Stimulated activated CD4-positive, alpha-beta T cell treated with anti-CD3 and anti-CD28 coated beads, Interleukin-4, amount 100 ng/mL, for 1 hour (primary cell): ENCODE measurements around the gene TMEM200A.
A peak's percentile ranks its signal among the peaks of the same experiment; 100 is the strongest.
"Not testable (repeated sequence)": the region's sequence is repeated elsewhere in the genome, so short reads cannot be mapped to it uniquely, and the experiment has no call there.

Experiments used
- DNase-seq: peaks from one replicate; pipeline ENCODE4 v3.0.0-alpha.2; 2020

Gene TMEM200A

GRCh38 chr6:130365166-130366106, at the start of gene TMEM200A:
Gene TMEM200A, plus strand, starts transcription at chr6:130366017. Its CDS starts 74,406 bp downstream, at chr6:130440423.
- peak; percentile 60 for DNase-seq

- no peak for DNase-seq
These were observed 44.9 kb upstream of the TMEM200A start for GRCh38 chr6:130320908-130321307.

- peak; percentile 27 for DNase-seq
These were observed 43.0 kb upstream of the TMEM200A start for GRCh38 chr6:130322673-130323268.

- no peak for DNase-seq
These were observed 41.2 kb upstream of the TMEM200A start for GRCh38 chr6:130324657-130325056.

GRCh38 chr6:130326496-130326895, 39.3 kb upstream of the TMEM200A start:
- DNase-seq = no peak

- DNase-seq = no peak
These were observed 28.3 kb upstream of the TMEM200A start for GRCh38 chr6:130337534-130337933.

GRCh38 chr6:130346324-130346723, 19.5 kb upstream of the TMEM200A start:
- not testable (repeated sequence) for DNase-seq

- no peak for DNase-seq
These were observed 11.5 kb upstream of the TMEM200A start for GRCh38 chr6:130354322-130354721.

- no peak for DNase-seq
These were observed 10.2 kb upstream of the TMEM200A start for GRCh38 chr6:130355572-130355971.

- no peak for DNase-seq
These were observed 8.4 kb upstream of the TMEM200A start for GRCh38 chr6:130357436-130357835.

- no peak for DNase-seq
These were observed 6.1 kb upstream of the TMEM200A start for GRCh38 chr6:130359736-130360135.

GRCh38 chr6:130362128-130362527, 3.7 kb upstream of the TMEM200A start:
- DNase-seq = no peak

GRCh38 chr6:130364224-130364780, 1.5 kb upstream of the TMEM200A start:
- DNase-seq = no peak

- peak; percentile 44 for DNase-seq
These were observed 539 bp downstream of the TMEM200A start for GRCh38 chr6:130366107-130367005.

GRCh38 chr6:130367767-130368166, 1.9 kb downstream of the TMEM200A start:
- no peak for DNase-seq

- no peak for DNase-seq
These were observed 2.8 kb downstream of the TMEM200A start for GRCh38 chr6:130368576-130368975.

- no peak for DNase-seq
These were observed 4.0 kb downstream of the TMEM200A start for GRCh38 chr6:130369831-130370230.

- DNase-seq = no peak
These were observed 6.2 kb downstream of the TMEM200A start for GRCh38 chr6:130371921-130372420.

- DNase-seq = no peak
These were observed 7.0 kb downstream of the TMEM200A start for GRCh38 chr6:130372786-130373185.

- no peak for DNase-seq
These were observed 8.2 kb downstream of the TMEM200A start for GRCh38 chr6:130373992-130374391.

GRCh38 chr6:130376936-130377335, 11.1 kb downstream of the TMEM200A start:
- no peak for DNase-seq

- no peak for DNase-seq
These were observed 11.6 kb downstream of the TMEM200A start for GRCh38 chr6:130377371-130377770.

- no peak for DNase-seq
These were observed 12.1 kb downstream of the TMEM200A start for GRCh38 chr6:130377915-130378314.
